Measurements from ENCODE around the gene MOCS3. TPM values are rescaled to one million over a fixed set of nuclear protein-coding genes. Genes with fewer than 3 reads are reported as not detected.

MOCS3 gene
- total and polyA plus RNA-seq, 2 of the 13 experiments (the other 11 are each of a cell fraction or from before 2014, with no cell fraction given), result 3.7 to 8.4 TPM

DNA sequence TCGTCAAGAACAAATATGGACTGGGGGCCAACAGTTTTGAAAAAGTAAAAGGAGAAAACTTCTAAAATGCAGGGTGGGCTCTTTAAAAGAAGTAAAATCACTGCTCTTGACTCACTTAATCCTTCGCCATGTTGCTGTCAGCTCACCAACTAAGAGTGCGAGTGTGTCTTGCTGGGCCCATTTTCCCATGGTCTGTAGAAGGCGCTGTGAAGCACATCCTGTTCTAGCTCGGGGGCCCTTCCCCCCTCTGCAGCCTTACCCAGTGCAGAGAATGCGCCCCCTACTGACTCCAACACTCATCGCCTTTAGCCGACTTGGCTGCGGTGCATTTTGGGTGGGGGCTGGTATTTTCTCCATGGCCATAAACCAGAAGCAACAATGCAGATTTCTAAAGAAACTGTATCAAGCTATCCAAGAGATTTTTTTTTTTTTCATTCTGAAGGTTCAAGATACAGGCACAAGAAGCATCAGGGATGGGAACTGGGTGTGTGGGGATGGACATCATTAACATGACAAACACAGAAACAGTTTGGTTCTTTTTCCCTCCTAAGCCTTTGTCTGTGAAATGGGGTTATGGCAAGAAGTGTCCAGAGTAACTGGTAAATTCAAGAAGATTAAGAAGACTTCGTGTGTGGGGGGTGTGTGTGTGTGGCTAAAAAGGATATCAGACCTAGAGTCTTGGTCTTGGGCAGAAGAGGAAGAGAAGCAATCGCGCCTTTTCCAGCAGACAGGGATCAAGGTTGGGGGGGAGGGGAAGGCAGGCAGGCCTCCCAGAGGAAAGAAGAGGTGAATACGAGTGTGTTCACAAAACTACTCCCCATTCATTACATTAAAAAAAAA lies 29.1 kb upstream of the MOCS3 start (continued):
- TF ChIP-seq CSRNP1 (CRISPR knock-in tag; IDR thresholded peaks at IDR 0.05) (0 out of 2 replicates have a peak, but pooled peaks have one; percentile 68), CBX1 (IDR thresholded peaks at IDR 0.05; ENCODE audit: low read depth) (peak; percentile 93), PHF5A (CRISPR knock-in tag; IDR thresholded peaks at IDR 0.05; ENCODE audit: low read depth, unreplicated experiment) (peak; percentile 99), ZSCAN22 (CRISPR knock-in tag; IDR thresholded peaks at IDR 0.05) (0 out of 2 replicates have a peak, but pooled peaks have one; percentile 51), FOSL2 (CRISPR knock-in tag; IDR thresholded peaks at IDR 0.05) (peak; percentile 84), ZNF790 (CRISPR knock-in tag; IDR thresholded peaks at IDR 0.05; ENCODE audit: borderline replicate concordance) (no peak; the same call in 1 of the 2 replicates), ZNF180 (CRISPR knock-in tag; IDR thresholded peaks at IDR 0.05; ENCODE audit: borderline replicate concordance, low read depth) (no peak), ZNF839 (CRISPR knock-in tag; IDR thresholded peaks at IDR 0.05; ENCODE audit: borderline replicate concordance) (peak; percentile 66; the same call in 1 of the 2 replicates), MAFK (conservative IDR thresholded peaks at IDR 0.05 in 1 of 2, IDR thresholded peaks at IDR 0.05 in 1 of 2; ENCODE audit: low read length in 2 of 2) (peak in 1 of 2 experiments; percentile 10; a peak in 1 of 4 replicates), ZNF17 (CRISPR knock-in tag; IDR thresholded peaks at IDR 0.05) (no peak), ZBTB39 (CRISPR knock-in tag; IDR thresholded peaks at IDR 0.05) (no peak), NFE2L2 (IDR thresholded peaks at IDR 0.05; ENCODE audit: low read length) (no peak), MEIS2 (CRISPR knock-in tag; IDR thresholded peaks at IDR 0.05) (peak; percentile 76; the same call in 1 of the 2 replicates), PRPF4 (IDR thresholded peaks at IDR 0.05; ENCODE audit: low read depth, low read length, poor library complexity, severe bottlenecking) (peak; percentile 99), ZFP41 (CRISPR knock-in tag; IDR thresholded peaks at IDR 0.05; ENCODE audit: borderline replicate concordance) (peak; percentile 41; the same call in 1 of the 2 replicates), HNRNPH1 (optimal IDR thresholded peaks at IDR 0.05; ENCODE audit: low read depth, low read length) (peak; percentile 59), ZNF768 (CRISPR knock-in tag; IDR thresholded peaks at IDR 0.05) (peak; percentile 79; the same call in 1 of the 2 replicates), ZNF777 (CRISPR knock-in tag; IDR thresholded peaks at IDR 0.05) (no peak)
- TF ChIP-seq, protein P1, sequence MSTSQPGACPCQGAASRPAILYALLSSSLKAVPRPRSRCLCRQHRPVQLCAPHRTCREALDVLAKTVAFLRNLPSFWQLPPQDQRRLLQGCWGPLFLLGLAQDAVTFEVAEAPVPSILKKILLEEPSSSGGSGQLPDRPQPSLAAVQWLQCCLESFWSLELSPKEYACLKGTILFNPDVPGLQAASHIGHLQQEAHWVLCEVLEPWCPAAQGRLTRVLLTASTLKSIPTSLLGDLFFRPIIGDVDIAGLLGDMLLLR (CRISPR knock-in tag; IDR thresholded peaks at IDR 0.05), result peak; percentile 72; the same call in 1 of the 2 replicates
- TF ChIP-seq, protein P2, sequence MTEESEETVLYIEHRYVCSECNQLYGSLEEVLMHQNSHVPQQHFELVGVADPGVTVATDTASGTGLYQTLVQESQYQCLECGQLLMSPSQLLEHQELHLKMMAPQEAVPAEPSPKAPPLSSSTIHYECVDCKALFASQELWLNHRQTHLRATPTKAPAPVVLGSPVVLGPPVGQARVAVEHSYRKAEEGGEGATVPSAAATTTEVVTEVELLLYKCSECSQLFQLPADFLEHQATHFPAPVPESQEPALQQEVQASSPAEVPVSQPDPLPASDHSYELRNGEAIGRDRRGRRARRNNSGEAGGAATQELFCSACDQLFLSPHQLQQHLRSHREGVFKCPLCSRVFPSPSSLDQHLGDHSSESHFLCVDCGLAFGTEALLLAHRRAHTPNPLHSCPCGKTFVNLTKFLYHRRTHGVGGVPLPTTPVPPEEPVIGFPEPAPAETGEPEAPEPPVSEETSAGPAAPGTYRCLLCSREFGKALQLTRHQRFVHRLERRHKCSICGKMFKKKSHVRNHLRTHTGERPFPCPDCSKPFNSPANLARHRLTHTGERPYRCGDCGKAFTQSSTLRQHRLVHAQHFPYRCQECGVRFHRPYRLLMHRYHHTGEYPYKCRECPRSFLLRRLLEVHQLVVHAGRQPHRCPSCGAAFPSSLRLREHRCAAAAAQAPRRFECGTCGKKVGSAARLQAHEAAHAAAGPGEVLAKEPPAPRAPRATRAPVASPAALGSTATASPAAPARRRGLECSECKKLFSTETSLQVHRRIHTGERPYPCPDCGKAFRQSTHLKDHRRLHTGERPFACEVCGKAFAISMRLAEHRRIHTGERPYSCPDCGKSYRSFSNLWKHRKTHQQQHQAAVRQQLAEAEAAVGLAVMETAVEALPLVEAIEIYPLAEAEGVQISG (CRISPR knock-in tag; IDR thresholded peaks at IDR 0.05), result peak; percentile 91

All from HepG2 (cell line).